COLO668 (cell line): Measurements from ENCODE around the gene BCL7A.
"Not testable (repeated sequence)": the region's sequence is repeated elsewhere in the genome, so short reads cannot be mapped to it uniquely, and the experiment has no call there.

Experiments used
- DNase-seq: peaks from one replicate; lab custom pipeline; 2025; ENCODE audit not compliant: unreplicated experiment; lab: John Stamatoyannopoulos, UW

The BCL7A gene

GRCh38 chr12:122051231-122051876 lies 29.7 kb downstream of the BCL7A start:
- no peak for DNase-seq

GRCh38 chr12:122052285-122052684 lies 30.6 kb downstream of the BCL7A start:
- no peak for DNase-seq

GRCh38 chr12:122054842-122055520 lies 33.3 kb downstream of the BCL7A start:
- DNase-seq: no peak

- not testable (repeated sequence) for DNase-seq
Measured at GRCh38 chr12:122056406-122056805, 34.7 kb downstream of the BCL7A start.

GRCh38 chr12:122057007-122057735 lies 35.5 kb downstream of the BCL7A start:
- no peak for DNase-seq

GRCh38 chr12:122057769-122058168 lies 36.1 kb downstream of the BCL7A start:
- no peak for DNase-seq

- DNase-seq: no peak
Measured at GRCh38 chr12:122058549-122059149, 37.0 kb downstream of the BCL7A start.

GRCh38 chr12:122059203-122059960 lies 37.7 kb downstream of the BCL7A start:
- DNase-seq: no peak

- no peak for DNase-seq
Measured at GRCh38 chr12:122060081-122060501, 38.4 kb downstream of the BCL7A start.

- DNase-seq: no peak
Measured at GRCh38 chr12:122061253-122061652, 39.6 kb downstream of the BCL7A start.

- peak; percentile 64 for DNase-seq
Measured at GRCh38 chr12:122062832-122063693, 41.4 kb downstream of the BCL7A start.

- peak; percentile 52 for DNase-seq
Measured at GRCh38 chr12:122063694-122064024, 42.0 kb downstream of the BCL7A start.

GRCh38 chr12:122064025-122064777 lies 42.5 kb downstream of the BCL7A start:
- peak; percentile 93 for DNase-seq

- peak; percentile 70 for DNase-seq
Measured at GRCh38 chr12:122064780-122065588, 43.3 kb downstream of the BCL7A start.

- no peak for DNase-seq
Measured at GRCh38 chr12:122067548-122067947, 45.9 kb downstream of the BCL7A start.

GRCh38 chr12:122067966-122068365 lies 46.3 kb downstream of the BCL7A start:
- DNase-seq: no peak

- no peak for DNase-seq
Measured at GRCh38 chr12:122072031-122072970, 50.6 kb downstream of the BCL7A start.
